Measurements from ENCODE around the gene R3HDML. TPM values are rescaled to one million over a fixed set of nuclear protein-coding genes. Genes with fewer than 3 reads are reported as not detected.
"Not testable (repeated sequence)": the region's sequence is repeated elsewhere in the genome, so short reads cannot be mapped to it uniquely, and the experiment has no call there.

Gene R3HDML, protein sequence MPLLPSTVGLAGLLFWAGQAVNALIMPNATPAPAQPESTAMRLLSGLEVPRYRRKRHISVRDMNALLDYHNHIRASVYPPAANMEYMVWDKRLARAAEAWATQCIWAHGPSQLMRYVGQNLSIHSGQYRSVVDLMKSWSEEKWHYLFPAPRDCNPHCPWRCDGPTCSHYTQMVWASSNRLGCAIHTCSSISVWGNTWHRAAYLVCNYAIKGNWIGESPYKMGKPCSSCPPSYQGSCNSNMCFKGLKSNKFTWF
- total RNA-seq (not detected), polyA plus RNA-seq (not detected)
- long read RNA-seq, donor 1 = 0 reads
- long read RNA-seq, donor 2 = 0 reads
- long read RNA-seq, donor 3 = 0 reads
- long read RNA-seq, donor 4 = 0 reads

DNA sequence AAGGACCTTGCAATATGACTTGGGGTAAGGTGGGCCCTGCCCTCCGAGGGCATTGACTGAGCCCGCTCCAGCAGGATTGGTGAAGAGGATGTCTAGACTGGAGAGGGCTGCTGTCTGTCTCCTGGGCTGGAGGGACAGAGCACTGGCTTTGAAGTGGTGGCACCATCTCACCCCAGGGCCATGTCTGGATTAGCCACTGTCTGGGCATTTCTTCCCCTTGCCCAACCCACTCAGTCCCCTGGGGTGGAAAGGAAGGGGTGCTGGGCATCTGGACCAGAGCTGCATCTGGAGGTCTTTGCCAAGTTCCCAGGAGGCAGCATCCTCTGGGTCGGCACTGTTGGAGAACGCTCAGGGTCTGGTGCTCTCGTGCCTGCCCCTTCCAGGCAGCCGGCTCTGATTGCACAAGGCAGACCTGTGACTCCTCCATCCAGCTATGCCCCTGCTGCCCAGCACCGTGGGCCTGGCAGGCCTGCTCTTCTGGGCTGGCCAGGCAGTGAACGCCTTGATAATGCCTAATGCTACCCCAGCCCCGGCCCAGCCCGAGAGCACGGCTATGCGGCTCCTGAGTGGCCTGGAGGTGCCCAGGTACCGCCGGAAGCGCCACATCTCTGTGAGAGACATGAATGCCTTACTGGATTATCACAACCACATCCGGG, at the start of gene R3HDML:
R3HDML (plus strand) TSS at position 319 of the 656 bp plus-strand sequence; CDS start at position 434, 115 bp downstream.
- intact Hi-C loops (cut with DNase I) = no loop called here
- Histone ChIP-seq H3K4me3 (ENCODE audit: low read length) (no peak within 1 kb of the TSS), H3K27ac (ENCODE audit: low read length) (no peak within 1 kb of the TSS), H3K9me3 (ENCODE audit: control insufficient read depth, low read length) (no peaks in the 10 kb centered on the region), H3K27me3 (ENCODE audit: control insufficient read depth, insufficient read depth) (no peaks in the 10 kb centered on the region), H3K4me1 (ENCODE audit: control insufficient read depth, insufficient read depth, low read length) (no peaks in the 10 kb centered on the region)
- ATAC-seq = no peak
- WGBS = 84% methylated on average over 16 of the region's 16 CpGs
- no peak for DNase-seq

DNA sequence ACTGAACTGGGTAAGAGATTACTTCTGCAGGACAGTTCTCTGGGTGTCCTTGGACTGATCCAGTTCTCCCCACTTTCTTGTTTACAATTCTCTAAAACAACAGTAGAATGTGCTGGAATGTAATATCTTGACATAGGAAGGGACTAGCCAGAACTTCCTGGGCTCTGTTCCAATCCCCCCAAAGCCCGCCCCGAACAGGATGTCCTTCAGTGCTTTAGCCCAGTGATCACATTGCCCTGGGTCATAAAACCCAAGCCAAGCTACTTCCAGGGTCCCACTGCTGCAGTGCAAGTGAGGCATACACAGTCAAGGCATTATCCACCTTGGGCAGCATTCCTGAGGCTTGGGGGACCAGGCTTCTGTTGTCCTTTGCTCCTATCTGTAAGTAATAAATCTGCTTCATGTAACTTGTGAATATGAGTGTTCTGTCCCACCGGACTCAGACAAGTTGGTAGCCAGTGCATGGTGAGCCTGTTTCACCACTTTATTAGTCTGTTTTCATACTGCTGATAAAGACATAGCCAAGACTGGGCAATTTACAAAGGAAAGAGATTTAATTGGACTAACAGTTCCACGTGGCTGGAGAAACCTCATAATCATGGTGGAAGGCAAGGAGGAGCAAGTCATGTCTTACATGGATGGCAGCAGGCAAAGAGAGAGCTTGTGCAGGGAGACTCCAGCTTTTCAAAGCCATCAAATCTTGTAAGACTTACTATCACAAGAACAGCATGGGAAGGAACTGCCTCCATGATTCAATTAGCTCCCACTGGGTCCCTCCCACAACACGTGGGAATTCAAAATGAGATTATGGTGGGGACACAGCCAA, 49.4 kb upstream of the R3HDML start:
- DNase-seq = peak in 2 of 3 donors; percentile 68 to 73
- Histone ChIP-seq H3K27me3 (ENCODE audit: control insufficient read depth, insufficient read depth) (no peaks in the 10 kb centered on the region), H3K27ac (ENCODE audit: low read length) (peak overlapping the region; percentile 3), H3K4me3 (ENCODE audit: low read length) (no peak overlapping the region), H3K4me1 (ENCODE audit: control insufficient read depth, insufficient read depth, low read length) (peaks cover 5% of the 10 kb centered on the region), H3K9me3 (ENCODE audit: control insufficient read depth, low read length) (no peaks in the 10 kb centered on the region)
- WGBS = 47% methylated on average over 5 of the region's 5 CpGs
- intact Hi-C loops (cut with DNase I) = no loop called here
- peak; percentile 66 to 70 for ATAC-seq

DNA sequence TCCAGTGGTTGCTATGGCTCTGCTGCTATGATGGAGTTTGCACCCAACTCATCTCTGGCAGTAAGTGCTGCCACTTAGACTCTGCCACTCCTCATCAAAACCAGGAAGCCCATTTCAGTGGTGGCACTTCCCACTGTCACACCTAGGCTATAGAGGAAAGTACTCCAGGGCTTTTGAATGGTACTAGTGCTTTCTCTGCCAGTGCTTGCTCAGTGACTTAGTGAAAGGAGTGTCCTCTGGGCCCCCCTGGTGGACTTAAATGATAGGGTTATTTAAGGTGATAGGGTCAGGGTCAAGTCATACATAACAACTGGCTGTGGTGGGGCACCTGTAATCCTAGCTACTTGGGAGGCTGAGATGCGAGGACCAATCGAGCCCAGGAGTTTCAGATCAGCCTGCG, 48.6 kb upstream of the R3HDML start:
- 95% methylated on average over 3 of the region's 3 CpGs for WGBS
- H3K27me3 ChIP-seq (ENCODE audit: control insufficient read depth, insufficient read depth) = no peaks in the 10 kb centered on the region
- H3K4me1 ChIP-seq (ENCODE audit: control insufficient read depth, insufficient read depth, low read length) = peaks cover 5% of the 10 kb centered on the region
- intact Hi-C loops (cut with DNase I) = no loop called here
- DNase-seq = no peak
- no peak overlapping the region for H3K27ac ChIP-seq (ENCODE audit: low read length)
- no peaks in the 10 kb centered on the region for H3K9me3 ChIP-seq (ENCODE audit: control insufficient read depth, low read length)
- no peak overlapping the region for H3K4me3 ChIP-seq (ENCODE audit: low read length)
- peak; percentile 57 to 75 for ATAC-seq

DNA sequence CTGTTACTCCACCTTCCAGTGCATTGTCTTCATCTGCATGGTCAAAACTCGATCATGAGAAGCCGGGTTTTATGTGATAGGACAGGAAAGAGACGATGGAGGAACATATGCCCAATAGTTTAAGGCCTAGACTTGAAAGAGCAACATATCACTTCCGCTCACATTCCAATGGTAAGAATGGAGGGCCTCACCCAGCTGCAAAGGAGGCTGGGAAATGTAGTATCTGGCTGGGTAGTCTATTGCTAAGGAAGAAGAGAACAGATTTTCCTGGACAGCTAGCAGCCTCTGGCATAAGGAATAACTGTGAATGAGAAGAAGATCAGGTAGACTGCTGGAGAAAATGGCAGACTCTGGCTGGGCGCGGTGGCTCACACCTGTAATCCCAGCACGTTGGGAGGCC, 45.1 kb upstream of the R3HDML start:
- ATAC-seq = no peak
- peaks cover 5% of the 10 kb centered on the region for H3K4me1 ChIP-seq (ENCODE audit: control insufficient read depth, insufficient read depth, low read length)

DNA sequence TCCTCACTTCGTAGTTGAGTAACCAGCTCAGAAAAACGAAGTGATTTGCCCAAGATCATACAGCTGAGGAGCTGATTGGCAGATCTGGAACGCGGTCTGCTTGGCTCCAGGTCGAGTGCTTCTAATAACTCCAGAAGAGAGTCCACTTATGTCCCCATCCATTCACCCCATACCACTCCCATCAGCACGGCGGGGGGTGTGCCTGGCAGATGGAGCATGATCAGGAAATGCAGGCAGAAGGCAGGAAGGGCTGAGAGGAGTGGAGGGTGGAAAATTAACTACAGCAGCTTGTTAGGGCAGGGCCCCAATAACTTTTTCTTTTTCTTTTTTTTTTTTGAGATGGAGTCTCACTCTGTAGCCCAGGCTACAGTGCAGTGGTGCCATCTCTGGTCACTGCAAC, 40.8 kb upstream of the R3HDML start:
- intact Hi-C loops (cut with DNase I) = no loop called here
- Histone ChIP-seq H3K4me3 (ENCODE audit: low read length) (no peak overlapping the region), H3K27ac (ENCODE audit: low read length) (no peak overlapping the region), H3K27me3 (ENCODE audit: control insufficient read depth, insufficient read depth) (no peaks in the 10 kb centered on the region), H3K9me3 (ENCODE audit: control insufficient read depth, low read length) (no peaks in the 10 kb centered on the region), H3K4me1 (ENCODE audit: control insufficient read depth, insufficient read depth, low read length) (no peaks in the 10 kb centered on the region)
- DNase-seq (peak in 2 of 3 donors; percentile 63 to 65), ATAC-seq (peak; percentile 47 to 76)
- WGBS = 61% methylated on average over 7 of the region's 7 CpGs

More for the DNA sequence above, 45.1 kb upstream of the R3HDML start:
- intact Hi-C loops (cut with DNase I) = no loop called here
- Histone ChIP-seq H3K27ac (ENCODE audit: low read length) (no peak overlapping the region), H3K27me3 (ENCODE audit: control insufficient read depth, insufficient read depth) (no peaks in the 10 kb centered on the region), H3K9me3 (ENCODE audit: control insufficient read depth, low read length) (no peaks in the 10 kb centered on the region), H3K4me3 (ENCODE audit: low read length) (no peak overlapping the region)
- DNase-seq = no peak
- WGBS = 86% methylated on average over 7 of the region's 7 CpGs

DNA sequence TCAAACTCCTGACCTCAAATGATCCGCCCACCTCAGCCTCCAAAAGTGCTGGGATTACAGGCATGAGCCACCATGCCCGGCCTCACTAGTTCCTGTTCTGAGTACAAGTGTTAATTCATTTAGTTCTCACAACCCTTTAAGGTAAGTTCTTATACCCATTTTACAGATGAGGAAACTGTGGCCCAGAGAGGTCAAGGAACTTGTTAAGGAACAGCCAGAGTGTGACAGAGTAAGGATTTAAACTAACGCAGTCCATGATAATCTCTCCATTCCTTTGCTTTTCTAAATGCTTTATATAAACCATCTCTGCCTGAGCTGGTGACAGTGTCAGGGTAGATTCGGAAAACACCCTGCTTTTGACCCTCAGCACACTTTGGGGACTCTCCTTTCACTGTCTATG, 39.1 kb upstream of the R3HDML start:
- H3K9me3 ChIP-seq (ENCODE audit: control insufficient read depth, low read length) = no peaks in the 10 kb centered on the region
- WGBS = 93% methylated on average over 4 of the region's 4 CpGs
- DNase-seq = no peak
- H3K27ac ChIP-seq (ENCODE audit: low read length) = no peak overlapping the region
- H3K4me3 ChIP-seq (ENCODE audit: low read length) = no peak overlapping the region
- no peaks in the 10 kb centered on the region for H3K27me3 ChIP-seq (ENCODE audit: control insufficient read depth, insufficient read depth)
- ATAC-seq = no peak
- H3K4me1 ChIP-seq (ENCODE audit: control insufficient read depth, insufficient read depth, low read length) = peaks cover 2% of the 10 kb centered on the region
- intact Hi-C loops (cut with DNase I) = no loop called here

DNA sequence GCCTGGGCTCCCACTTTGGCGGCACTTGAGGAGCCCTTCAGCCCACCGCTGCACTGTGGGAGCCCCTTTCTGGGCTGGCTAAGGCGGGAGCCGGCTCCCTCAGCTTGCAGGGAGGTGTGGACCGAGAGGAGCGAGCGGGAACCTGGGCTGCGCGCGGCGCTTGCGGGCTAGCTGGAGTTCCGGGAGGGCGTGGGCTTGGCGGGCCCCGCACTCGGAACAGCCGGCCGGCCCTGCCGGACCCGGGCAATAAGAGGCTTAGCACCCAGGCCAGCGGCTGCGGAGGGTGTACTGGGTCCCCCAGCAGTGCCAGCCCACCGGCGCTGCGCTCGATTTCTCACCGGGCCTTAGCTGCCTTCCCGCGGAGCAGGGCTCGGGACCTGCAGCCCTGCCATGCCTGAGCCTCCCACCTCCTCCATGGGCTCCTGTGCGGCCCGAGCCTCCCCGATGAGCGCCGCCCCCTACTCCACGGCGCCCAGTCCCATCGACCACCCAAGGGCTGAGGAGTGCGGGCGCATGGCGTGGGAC, 37.8 kb upstream of the R3HDML start:
- H3K4me3 ChIP-seq (ENCODE audit: low read length); intact Hi-C loops (cut with DNase I); DNase-seq; H3K27me3 ChIP-seq (ENCODE audit: control insufficient read depth, insufficient read depth); H3K27ac ChIP-seq (ENCODE audit: low read length); H3K4me1 ChIP-seq (ENCODE audit: control insufficient read depth, insufficient read depth, low read length); H3K9me3 ChIP-seq (ENCODE audit: control insufficient read depth, low read length); ATAC-seq: not testable (repeated sequence)
- WGBS = 90% methylated on average over 41 of the region's 42 CpGs

DNA sequence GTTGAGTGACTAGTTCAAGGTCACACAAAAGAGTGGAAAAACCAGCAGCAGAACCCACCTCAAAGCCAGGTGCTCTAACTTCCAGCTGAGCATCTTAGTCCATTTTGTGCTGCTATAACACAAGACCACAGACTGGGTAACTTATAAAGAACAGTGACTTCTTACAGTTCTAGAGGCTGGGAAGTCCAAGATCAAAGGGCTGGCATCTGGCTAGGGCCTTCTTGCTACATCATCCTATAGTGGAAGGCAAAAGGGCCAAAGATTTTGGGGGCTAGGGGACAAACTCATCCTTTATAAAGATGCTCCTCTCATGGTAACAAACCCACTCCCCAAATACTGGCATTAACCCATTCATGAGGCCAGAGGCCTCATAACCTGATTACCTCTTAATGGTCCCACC, 35.6 kb upstream of the R3HDML start:
- peak overlapping the region; percentile 43 for H3K27ac ChIP-seq (ENCODE audit: low read length)
- ATAC-seq (no peak), DNase-seq (no peak)
- H3K4me1 ChIP-seq (ENCODE audit: control insufficient read depth, insufficient read depth, low read length) = peaks cover 10% of the 10 kb centered on the region
- intact Hi-C loops (cut with DNase I) = no loop called here
- H3K27me3 ChIP-seq (ENCODE audit: control insufficient read depth, insufficient read depth) = no peaks in the 10 kb centered on the region
- no peak overlapping the region for H3K4me3 ChIP-seq (ENCODE audit: low read length)
- H3K9me3 ChIP-seq (ENCODE audit: control insufficient read depth, low read length) = no peaks in the 10 kb centered on the region

DNA sequence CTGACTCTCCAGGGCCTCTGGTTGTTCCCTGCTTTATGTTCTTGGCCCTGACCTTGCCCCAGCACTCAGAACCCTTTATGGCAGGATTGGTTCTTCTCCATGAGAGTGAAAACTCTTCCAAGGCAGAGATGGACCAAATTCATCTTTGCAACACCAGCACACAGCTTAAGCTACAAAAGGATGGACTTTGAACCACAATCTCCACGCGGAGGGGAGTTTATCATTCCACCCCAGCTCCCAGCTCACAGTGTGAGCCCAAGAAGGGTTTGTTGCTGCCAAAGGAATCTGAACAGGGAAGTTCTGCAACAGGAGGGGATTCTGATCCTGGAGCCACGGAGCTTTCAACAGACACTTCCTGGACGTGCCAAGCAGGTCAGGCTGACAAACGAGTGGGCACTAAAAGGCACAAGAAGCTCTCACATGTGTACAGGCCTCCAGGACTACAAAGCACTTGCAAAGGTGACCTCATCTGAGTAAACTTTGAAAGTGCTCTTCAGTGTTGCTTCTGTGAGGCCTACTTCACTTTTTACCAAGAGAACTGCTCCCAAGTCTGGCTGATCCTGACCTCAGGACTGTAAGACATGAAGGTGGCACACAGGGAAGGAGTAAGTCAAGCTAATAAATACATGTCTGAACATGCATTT, 34.7 kb upstream of the R3HDML start:
- Histone ChIP-seq H3K4me3 (ENCODE audit: low read length) (no peak overlapping the region), H3K27me3 (ENCODE audit: control insufficient read depth, insufficient read depth) (no peaks in the 10 kb centered on the region), H3K27ac (ENCODE audit: low read length) (peak overlapping the region; percentile 77), H3K4me1 (ENCODE audit: control insufficient read depth, insufficient read depth, low read length) (peaks cover 10% of the 10 kb centered on the region), H3K9me3 (ENCODE audit: control insufficient read depth, low read length) (no peaks in the 10 kb centered on the region)
- ATAC-seq = peak; percentile 38 to 58
- 42% methylated on average over 5 of the region's 5 CpGs for WGBS
- intact Hi-C loops (cut with DNase I) = no loop called here
- DNase-seq = no peak

DNA sequence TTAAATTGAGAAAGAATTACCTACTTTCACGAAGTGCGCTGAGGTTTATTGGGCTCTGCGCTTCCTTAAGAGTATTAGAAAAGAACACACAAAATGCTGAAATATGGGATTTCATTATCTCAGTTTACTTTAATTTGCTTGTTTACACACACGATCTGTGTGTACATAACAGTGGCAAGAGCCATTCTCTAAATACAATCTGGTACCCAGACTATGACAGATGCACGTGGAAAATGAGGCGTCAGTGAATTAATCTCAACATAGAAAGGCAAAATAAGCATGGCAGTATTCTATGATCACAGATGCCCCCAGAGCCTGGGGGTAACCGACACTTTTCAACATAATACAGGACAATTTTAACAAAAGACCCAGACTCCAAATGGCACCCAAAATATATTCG, 34.1 kb upstream of the R3HDML start:
- H3K4me3 ChIP-seq (ENCODE audit: low read length) = no peak overlapping the region
- intact Hi-C loops (cut with DNase I) = no loop called here
- ATAC-seq (no peak), DNase-seq (no peak)
- no peaks in the 10 kb centered on the region for H3K27me3 ChIP-seq (ENCODE audit: control insufficient read depth, insufficient read depth)
- peaks cover 10% of the 10 kb centered on the region for H3K4me1 ChIP-seq (ENCODE audit: control insufficient read depth, insufficient read depth, low read length)
- H3K9me3 ChIP-seq (ENCODE audit: control insufficient read depth, low read length) = no peaks in the 10 kb centered on the region
- H3K27ac ChIP-seq (ENCODE audit: low read length) = peak overlapping the region; percentile 26
- 87% methylated on average over 8 of the region's 8 CpGs for WGBS

Data from right cardiac atrium (tissue), 5 donors.